NOMO-1 treated with dmso at 0.1 percent for 144 hours (cell line): ENCODE data around the gene CSNK1D.

Experiments
- DNase-seq: peaks from one replicate; lab custom pipeline; 2025; ENCODE audit not compliant: unreplicated experiment; lab: John Stamatoyannopoulos, UW

Gene CSNK1D

GRCh38 chr17:82229698-82230608 lies 43.5 kb downstream of the CSNK1D start:
- no peak for DNase-seq

GRCh38 chr17:82228842-82229697 lies 44.4 kb downstream of the CSNK1D start, which contains the start of gene SLC16A3:
Gene SLC16A3 (plus strand): TSS chr17:82229042. CDS start chr17:82236009, 6,967 bp downstream.
- peak; percentile 47 for DNase-seq

GRCh38 chr17:82228278-82228841 lies 45.1 kb downstream of the CSNK1D start:
- DNase-seq: peak; percentile 67

- DNase-seq: no peak
These were observed 45.7 kb downstream of the CSNK1D start for GRCh38 chr17:82227629-82228277.

GRCh38 chr17:82226809-82227628 lies 46.5 kb downstream of the CSNK1D start:
- no peak for DNase-seq

- no peak for DNase-seq
These were observed 47.2 kb downstream of the CSNK1D start for GRCh38 chr17:82226146-82226808.

GRCh38 chr17:82225368-82226029 lies 48.0 kb downstream of the CSNK1D start:
- no peak for DNase-seq

GRCh38 chr17:82224666-82225065 lies 48.8 kb downstream of the CSNK1D start:
- DNase-seq: no peak

DNA sequence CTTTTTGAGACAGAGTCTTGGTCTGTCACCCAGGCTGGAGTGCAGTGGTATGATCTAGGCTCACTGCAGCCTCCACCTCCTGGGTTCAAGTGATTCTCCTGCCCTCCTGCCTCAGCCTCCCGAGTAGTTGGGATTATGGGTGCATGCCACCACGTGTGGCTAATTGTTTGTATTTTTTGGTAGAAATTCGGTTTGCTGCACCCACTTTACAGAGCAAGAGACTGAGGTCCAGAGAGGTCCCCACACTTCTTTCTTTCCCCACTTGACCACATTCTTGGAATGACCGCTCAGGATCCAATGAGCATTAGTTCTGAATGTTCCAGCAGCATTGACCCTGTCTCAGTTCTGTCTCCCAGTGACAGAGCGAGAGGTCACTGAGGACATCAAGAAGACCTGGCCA lies 50.0 kb downstream of the CSNK1D start:
- DNase-seq: no peak

GRCh38 chr17:82222816-82223215 lies 50.7 kb downstream of the CSNK1D start:
- no peak for DNase-seq

- no peak for DNase-seq
These were observed 52.1 kb downstream of the CSNK1D start for GRCh38 chr17:82221341-82221902.

- DNase-seq: no peak
These were observed 53.5 kb downstream of the CSNK1D start for GRCh38 chr17:82219753-82220709.

DNA sequence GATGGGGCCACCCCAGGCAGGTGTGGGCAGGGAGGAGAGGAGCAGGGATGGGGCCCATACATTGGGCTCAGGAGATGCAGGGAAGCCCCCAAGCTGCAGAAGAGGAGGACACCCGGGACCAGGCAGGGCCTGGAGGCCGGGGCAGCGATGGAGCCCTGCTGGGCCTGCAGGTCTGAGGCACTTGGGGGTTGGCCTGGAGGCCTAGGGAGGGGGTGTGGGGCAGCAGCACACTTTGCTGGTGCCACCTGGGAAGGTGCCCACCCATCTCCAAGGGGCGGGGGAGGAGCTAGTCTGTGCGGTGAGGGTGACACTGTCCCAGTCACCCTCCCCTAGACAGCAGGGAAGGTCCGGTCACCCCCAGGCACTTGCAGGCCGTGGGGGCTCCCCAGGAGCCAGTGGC lies 54.4 kb downstream of the CSNK1D start:
- DNase-seq: no peak

DNA sequence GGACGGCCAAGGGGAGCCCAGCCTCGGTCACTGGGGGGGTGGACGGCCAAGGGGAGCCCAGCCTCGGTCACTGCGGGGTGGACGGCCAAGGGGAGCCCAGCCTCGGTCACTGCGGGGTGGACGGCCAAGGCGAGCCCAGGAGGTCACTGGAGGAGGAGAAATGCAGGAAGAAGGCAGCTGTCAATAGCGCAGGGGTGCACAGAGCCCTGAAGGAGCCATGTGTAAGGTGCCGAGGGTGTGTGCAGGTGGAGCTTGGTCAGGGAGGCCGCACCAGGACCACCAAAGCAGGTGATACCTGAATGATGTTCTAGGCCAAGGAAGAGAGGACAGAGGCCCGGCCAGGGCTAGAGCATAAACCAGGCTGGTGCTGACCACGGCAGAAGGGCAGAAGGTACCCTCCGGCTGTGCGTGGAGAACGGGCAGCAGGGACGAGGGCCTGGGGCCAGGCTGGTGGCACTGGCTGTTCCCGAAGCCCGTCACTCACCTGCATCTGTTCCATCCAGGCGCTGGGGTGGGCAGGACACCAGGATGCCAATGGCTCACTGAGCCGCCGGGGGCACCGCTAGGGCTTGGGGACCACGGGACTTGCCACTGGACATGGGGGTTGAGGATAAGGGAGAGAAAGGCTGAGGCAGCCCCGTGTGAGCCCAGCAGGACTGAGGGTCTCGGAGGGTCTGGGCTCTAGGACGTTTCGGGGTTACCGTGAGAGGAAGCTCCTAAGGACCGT lies 55.0 kb downstream of the CSNK1D start:
- no peak for DNase-seq

DNA sequence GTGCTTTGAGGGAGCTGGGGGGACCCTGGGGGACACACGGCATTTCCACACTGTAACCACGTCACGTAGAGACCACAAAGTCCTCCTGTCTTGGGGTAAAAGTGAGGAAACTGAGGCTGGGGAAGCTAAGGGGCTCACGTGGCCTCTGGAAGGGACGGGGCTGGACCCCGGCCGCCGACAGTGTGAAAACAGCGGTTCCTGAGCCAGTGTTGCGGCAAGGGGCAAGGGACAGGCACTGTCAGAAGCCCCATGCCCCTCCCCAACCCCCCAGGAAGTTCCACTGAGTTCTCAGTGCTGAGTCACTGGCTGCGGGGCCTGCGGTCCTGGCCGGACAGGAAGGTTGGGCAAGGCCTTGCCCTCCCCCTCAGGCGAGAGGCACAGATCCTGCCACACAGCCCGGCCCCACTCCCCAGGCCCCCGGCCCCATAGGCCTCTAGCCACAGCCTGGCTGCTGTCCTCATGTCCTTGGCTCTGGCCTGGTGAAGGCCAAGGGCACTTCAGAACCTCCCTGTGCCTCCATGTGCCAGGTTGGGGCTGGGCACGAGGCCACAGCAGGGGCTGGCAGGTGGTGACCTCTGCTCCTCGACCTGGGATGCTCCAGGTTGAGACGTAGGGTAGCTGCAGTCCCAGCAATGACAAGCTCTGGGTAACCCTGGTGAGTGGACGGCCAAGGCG lies 55.8 kb downstream of the CSNK1D start:
- DNase-seq: peak; percentile 39

- no peak for DNase-seq
These were observed 56.4 kb downstream of the CSNK1D start for GRCh38 chr17:82217120-82217529.
